BE2C (cell line): ENCODE measurements around the gene ROPN1L.
"Not testable (repeated sequence)": the region's sequence is repeated elsewhere in the genome, so short reads cannot be mapped to it uniquely, and the experiment has no call there.

ENCODE experiments used
- DNase-seq: peaks from one replicate; pipeline ENCODE4 v3.0.0-alpha.2; 2020
- H3K27me3 ChIP-seq: fragments of 250-450 bp; sonication (Bioruptor Pico); 2 replicates; pipeline ENCODE4 v1.5.1; 2020; ENCODE audit warnings: mild to moderate bottlenecking
- H3K36me3 ChIP-seq: fragments of 250-450 bp; sonication (Bioruptor Pico); 2 replicates; pipeline ENCODE4 v1.5.1; 2020; ENCODE audit warnings: mild to moderate bottlenecking
- H3K4me1 ChIP-seq: fragments of 250-450 bp; sonication (Bioruptor Pico); 2 replicates; pipeline ENCODE4 v1.5.1; 2020
- H3K4me3 ChIP-seq: 2 replicates; pipeline ENCODE4 v1.5.1; 2011; ENCODE audit warnings: low read depth, low read length
- H3K9me3 ChIP-seq: fragments of 250-450 bp; sonication (Bioruptor Pico); 2 replicates; pipeline ENCODE4 v1.5.1; 2020
- CTCF ChIP-seq: IDR thresholded peaks from 2 replicates; pipeline ENCODE4 v1.5.1; 2012; ENCODE audit warnings: mild to moderate bottlenecking, low read depth, low read length

Gene ROPN1L

GRCh38 chr5:10509575-10509974, 67.9 kb downstream of the ROPN1L start:
- Histone ChIP-seq H3K4me3 (no peak overlapping the region), H3K36me3 (no peaks in the 10 kb centered on the region), H3K4me1 (no peaks in the 10 kb centered on the region; the same call in 1 of the 2 replicates), H3K27me3 (no peaks in the 10 kb centered on the region), H3K9me3 (no peaks in the 10 kb centered on the region)
- no peak for TF ChIP-seq CTCF
- no peak for DNase-seq

GRCh38 chr5:10511741-10512640, 70.3 kb downstream of the ROPN1L start:
- Histone ChIP-seq H3K9me3 (no peaks in the 10 kb centered on the region), H3K27me3 (no peaks in the 10 kb centered on the region), H3K4me3 (no peak overlapping the region), H3K36me3 (no peaks in the 10 kb centered on the region), H3K4me1 (no peaks in the 10 kb centered on the region; the same call in 1 of the 2 replicates)
- no peak for DNase-seq
- no peak for TF ChIP-seq CTCF

- no peak for DNase-seq
- Histone ChIP-seq H3K27me3 (no peaks in the 10 kb centered on the region), H3K4me1 (no peaks in the 10 kb centered on the region; the same call in 1 of the 2 replicates), H3K9me3 (no peaks in the 10 kb centered on the region), H3K4me3 (no peak overlapping the region), H3K36me3 (no peaks in the 10 kb centered on the region)
- no peak for TF ChIP-seq CTCF
Measured at GRCh38 chr5:10513501-10514442, 72.1 kb downstream of the ROPN1L start.

GRCh38 chr5:10514572-10514971, 72.9 kb downstream of the ROPN1L start:
- H3K4me3 ChIP-seq, H3K9me3 ChIP-seq, H3K36me3 ChIP-seq, DNase-seq, H3K4me1 ChIP-seq, H3K27me3 ChIP-seq: not testable (repeated sequence)
